HL-60 (cell line): ENCODE measurements around the gene MYH16.

ENCODE experiments used
- DNase-seq, 2 experiments: peaks; one replicate each; pipeline ENCODE4 v3.0.0-alpha.2; 2010 to 2020; ENCODE audit warnings: low read depth in 1 of 2, low spot score in 1 of 2
- H3K27ac ChIP-seq: fragments of 250-450 bp; sonication (Bioruptor Pico); replicated peaks from 2 replicates; pipeline ENCODE4 v1.5.1; 2020; ENCODE audit warnings: mild to moderate bottlenecking, moderate library complexity
- H3K27me3 ChIP-seq: fragments of 250-450 bp; sonication (Bioruptor Pico); 2 replicates; pipeline ENCODE4 v1.5.1; 2021; ENCODE audit warnings: mild to moderate bottlenecking, moderate library complexity; ENCODE audit not compliant: insufficient read depth, poor library complexity, severe bottlenecking
- H3K4me3 ChIP-seq: replicated peaks from 2 replicates; pipeline ENCODE4 v1.5.1; 2011; ENCODE audit warnings: mild to moderate bottlenecking, control low read depth, low read length; ENCODE audit not compliant: insufficient read depth
- CTCF ChIP-seq: IDR thresholded peaks from one replicate; pipeline ENCODE4 v1.5.1; 2011; ENCODE audit warnings: low read length, control low read depth, inconsistent platforms; ENCODE audit not compliant: insufficient read depth
- GABPA ChIP-seq: IDR thresholded peaks from 2 replicates; pipeline ENCODE4 v1.6.1; 2012; ENCODE audit warnings: low read depth
- POLR2AphosphoS5 ChIP-seq: IDR thresholded peaks from 2 replicates; pipeline ENCODE4 v1.6.1; 2012; ENCODE audit warnings: low read depth
- REST ChIP-seq: IDR thresholded peaks from 2 replicates; pipeline ENCODE4 v1.6.1; 2012; ENCODE audit warnings: low read depth; ENCODE audit not compliant: insufficient replicate concordance
- SPI1 ChIP-seq: IDR thresholded peaks from 2 replicates; pipeline ENCODE4 v1.6.1; 2012; ENCODE audit warnings: low read depth, mild to moderate bottlenecking, borderline replicate concordance

MYH16 gene

GRCh38 chr7:99244939-99245338, 27.7 kb upstream of the MYH16 start:
- Histone ChIP-seq H3K27ac (no peak overlapping the region), H3K4me3 (no peak overlapping the region), H3K27me3 (no peaks in the 10 kb centered on the region)
- no peak for TF ChIP-seq SPI1
- TF ChIP-seq CTCF: no peak
- TF ChIP-seq POLR2AphosphoS5: no peak
- no peak for TF ChIP-seq GABPA
- TF ChIP-seq REST: no peak
- no peak for DNase-seq

GRCh38 chr7:99248391-99249095, 24.1 kb upstream of the MYH16 start:
- H3K27me3 ChIP-seq: no peaks in the 10 kb centered on the region
- peak; percentile 67 to 75 for DNase-seq
- no peak overlapping the region for H3K27ac ChIP-seq
- H3K4me3 ChIP-seq: no peak overlapping the region
- TF ChIP-seq CTCF: no peak
- TF ChIP-seq POLR2AphosphoS5: no peak
- no peak for TF ChIP-seq SPI1
- TF ChIP-seq REST: no peak
- no peak for TF ChIP-seq GABPA

- TF ChIP-seq POLR2AphosphoS5: no peak
- no peak for TF ChIP-seq REST
- TF ChIP-seq SPI1: no peak
- TF ChIP-seq CTCF: no peak
- TF ChIP-seq GABPA: no peak
- H3K4me3 ChIP-seq: no peak overlapping the region
- DNase-seq: no peak
These were observed 22.6 kb upstream of the MYH16 start for GRCh38 chr7:99249985-99250575.

More at GRCh38 chr7:99249985-99250575, 22.6 kb upstream of the MYH16 start:
- no peak overlapping the region for H3K27ac ChIP-seq
- H3K27me3 ChIP-seq: no peaks in the 10 kb centered on the region
